HepG2 (cell line): ENCODE data around the gene MYORG.

ENCODE experiments used
- ARID4A ChIP-seq: sonication (generic); formaldehyde crosslinking; IDR thresholded peaks from 2 replicates; pipeline ENCODE4 v1.5.0; 2020; ENCODE audit warnings: mild to moderate bottlenecking, missing genetic modification reagents, borderline replicate concordance
- ATRX ChIP-seq: sonication (generic); formaldehyde crosslinking; IDR thresholded peaks from 2 replicates; pipeline ENCODE4 v1.4.0; 2020; ENCODE audit warnings: missing genetic modification reagents, borderline replicate concordance
- CC2D1A ChIP-seq: sonication (generic); formaldehyde crosslinking; IDR thresholded peaks from 2 replicates; pipeline ENCODE4 v1.8.1; 2023; ENCODE audit warnings: mild to moderate bottlenecking, missing genetic modification reagents
- CREB3 ChIP-seq: sonication (generic); formaldehyde crosslinking; IDR thresholded peaks from 2 replicates; pipeline ENCODE4 v1.5.0; 2020; ENCODE audit warnings: missing genetic modification reagents
- CSRNP2 ChIP-seq: sonication (generic); formaldehyde crosslinking; conservative IDR thresholded peaks from 2 replicates; pipeline ENCODE4 v1.8.0; 2022; ENCODE audit warnings: low read depth, missing genetic modification reagents
- CTCF ChIP-seq: sonication (generic); formaldehyde crosslinking; IDR thresholded peaks from 2 replicates; pipeline ENCODE4 v1.5.0; 2020; ENCODE audit warnings: mild to moderate bottlenecking, missing genetic modification reagents, moderate library complexity
- HMGXB4 ChIP-seq, 2 experiments: sonication (generic) in 1 of 2; formaldehyde crosslinking in 1 of 2; IDR thresholded peaks; 2 replicates each; pipeline versions ENCODE4 v1.4.0 to v1.6.1; 2018 to 2020; ENCODE audit warnings: missing genetic modification reagents in 2 of 2, borderline replicate concordance in 1 of 2, low read depth in 1 of 2, mild to moderate bottlenecking in 1 of 2, missing biosample characterization in 1 of 2
- MAX ChIP-seq: IDR thresholded peaks from 2 replicates; pipeline ENCODE4 v1.6.1; 2012; ENCODE audit warnings: inconsistent platforms
- MTA3 ChIP-seq: sonication (generic); formaldehyde crosslinking; IDR thresholded peaks from 2 replicates; pipeline ENCODE4 v1.4.0; 2020; ENCODE audit warnings: missing genetic modification reagents
- POLR2A ChIP-seq, 2 experiments: IDR thresholded peaks; 2 replicates each; pipeline ENCODE4 v1.6.1; 2011; ENCODE audit warnings: low read depth in 2 of 2, low read length in 2 of 2, mild to moderate bottlenecking in 1 of 2, moderate library complexity in 1 of 2; ENCODE audit not compliant: insufficient read depth in 1 of 2
- POLR2AphosphoS5 ChIP-seq: IDR thresholded peaks from 2 replicates; pipeline ENCODE4 v1.6.1; 2012; ENCODE audit warnings: low read depth, low read length
- TCF12 ChIP-seq, 2 experiments: fragments of 450-650 bp in 1 of 2; sonication (generic) in 1 of 2; formaldehyde crosslinking in 1 of 2; IDR thresholded peaks; 2 replicates each; pipeline versions ENCODE4 v1.6.1 to v1.8.0; 2017 to 2022; ENCODE audit warnings: antibody characterized with exemption in 1 of 2, mild to moderate bottlenecking in 1 of 2, missing genetic modification reagents in 1 of 2, moderate library complexity in 1 of 2
- TOPORS ChIP-seq: sonication (generic); formaldehyde crosslinking; IDR thresholded peaks from 2 replicates; pipeline ENCODE4 v1.8.0; 2023; ENCODE audit warnings: mild to moderate bottlenecking, missing genetic modification reagents

GRCh38 chr9:34338665-34339385 lies 37.9 kb downstream of the MYORG start:
- no peak for TF ChIP-seq CTCF (CRISPR knock-in tag)
- no peak for TF ChIP-seq MAX
- no peak for TF ChIP-seq HMGXB4 (CRISPR knock-in tag; IDR thresholded peaks at IDR 0.05; ENCODE audit: borderline replicate concordance in 1 of 2, low read depth in 1 of 2)
- TF ChIP-seq CC2D1A (CRISPR knock-in tag) = no peak
- TF ChIP-seq ARID4A (CRISPR knock-in tag) = no peak
- TF ChIP-seq POLR2AphosphoS5 = no peak
- no peak for TF ChIP-seq CSRNP2
- no peak for TF ChIP-seq TOPORS (CRISPR knock-in tag)
- TF ChIP-seq MTA3 (CRISPR knock-in tag) = no peak
- no peak for TF ChIP-seq TCF12 (IDR thresholded peaks at IDR 0.05)
- TF ChIP-seq TCF12 (CRISPR knock-in tag; IDR thresholded peaks at IDR 0.05) = no peak
- no peak for TF ChIP-seq CREB3
- no peak for TF ChIP-seq POLR2A (IDR thresholded peaks at IDR 0.05; ENCODE audit: insufficient read depth in 1 of 2, low read depth in 2 of 2, low read length in 2 of 2)
- no peak for TF ChIP-seq ATRX (CRISPR knock-in tag)
